Right lobe of liver (tissue), 4 donors: ENCODE measurements around the gene DAAM1.

ENCODE experiments used
- CTCF ChIP-seq, 4 donors: fragments of 200-600 bp in 3 of 4; fragments of 450-650 bp in 1 of 4; IDR thresholded peaks; one replicate each; pipeline versions ENCODE4 v1.5.1 to v1.8.0; 2016 to 2022; ENCODE audit warnings: antibody characterized with exemption in 4 of 4, mild to moderate bottlenecking in 2 of 4
- POLR2A ChIP-seq: fragments of 450-650 bp; IDR thresholded peaks from one replicate; pipeline ENCODE4 v1.6.1; 2017; ENCODE audit warnings: antibody characterized with exemption, mild to moderate bottlenecking
- donor health status: DM: no; HTN: no; CAD: no.
- donor health status: DM: no; HTN: no; CAD: no.
- donor health status: DM: no; HTN: yes; CAD: no.

- no peak for TF ChIP-seq CTCF (IDR thresholded peaks at IDR 0.05)
- no peak for TF ChIP-seq POLR2A
Measured at GRCh38 chr14:59254146-59254910, 65.9 kb downstream of the DAAM1 start.
